ENCODE measurements around the gene ADPRH. TPM values are rescaled to one million over a fixed set of nuclear protein-coding genes. Genes with fewer than 3 reads are reported as not detected.

The ADPRH gene
- total RNA-seq, 1 experiment from 2014 or later: 1.5 TPM

GRCh38 chr3:119598410-119599098, 19.3 kb downstream of the ADPRH start:
- Histone ChIP-seq H3K27me3 (ENCODE audit: insufficient read depth, low read length) (no peaks in the 10 kb centered on the region), H2AFZ (ENCODE audit: low read depth, low read length, poor library complexity, severe bottlenecking) (no peak overlapping the region), H3K9me2 (ENCODE audit: insufficient read depth) (no peaks in the 10 kb centered on the region), H3K27ac (ENCODE audit: low read depth, low read length) (no peak overlapping the region), H3K36me3 (ENCODE audit: control insufficient read depth in 1 of 2, insufficient read depth in 2 of 2, low read length in 2 of 2) (no peaks in the 10 kb centered on the region), H3K9me3 (ENCODE audit: control insufficient read depth in 1 of 2, insufficient read depth in 1 of 2, low read depth in 1 of 2, low read length in 2 of 2) (no peaks in the 10 kb centered on the region), H3K4me1 (ENCODE audit: control insufficient read depth in 1 of 2, insufficient read depth in 2 of 2, low read length in 2 of 2) (peaks cover 0 to 18% of the 10 kb centered on the region in 2 experiments; a peak in 2 of 4 replicates), H3K4me2 (ENCODE audit: low read length) (no peak overlapping the region), H4K20me1 (ENCODE audit: insufficient read depth) (no peaks in the 10 kb centered on the region), H3K79me2 (ENCODE audit: insufficient read depth, low read length) (no peaks in the 10 kb centered on the region), H3K4me3 (replicated peaks in 1 of 2; ENCODE audit: low read depth in 1 of 2, low read length in 2 of 2) (no peak overlapping the region), H3K9ac (ENCODE audit: low read length) (no peak overlapping the region)
- ChIA-PET POLR2A (no interaction called here), RAD21 (ENCODE audit: low non-redundant PET in 1 of 2, low total read pairs in 2 of 2, uncharacterized antibody in 2 of 2, unreplicated experiment in 2 of 2) (no interaction called here), CTCF (no interaction called here)
- intact Hi-C loops (cut with micrococcal nuclease): no loop called here
- no peak for ATAC-seq
- TF ChIP-seq CTCF (IDR thresholded peaks at IDR 0.05 in 2 of 3, conservative IDR thresholded peaks at IDR 0.05 in 1 of 3; ENCODE audit: borderline replicate concordance in 1 of 3, insufficient read depth in 1 of 3, low read depth in 2 of 3, low read length in 2 of 3): no peak
- TF ChIP-seq CBX3 (IDR thresholded peaks at IDR 0.05; ENCODE audit: low read depth): no peak
- no peak for TF ChIP-seq SIN3A (IDR thresholded peaks at IDR 0.05; ENCODE audit: low read depth)
- TF ChIP-seq REST (IDR thresholded peaks at IDR 0.05; ENCODE audit: low read depth): no peak
- BruUV-seq (replicated peaks): no TSS peak
- DNase-seq (ENCODE audit: low read depth, low spot score): no peak

Data from HCT116 (cell line).